GM18519 (cell line): ENCODE data around the gene TRIM69.
A peak's percentile ranks its signal among the peaks of the same experiment; 100 is the strongest.
"Not testable (repeated sequence)": the region's sequence is repeated elsewhere in the genome, so short reads cannot be mapped to it uniquely, and the experiment has no call there.

Source experiments
- ATAC-seq: cut with Tn5 transposase; IDR thresholded peaks from one replicate; pipeline ENCODE4 v1.9.1; 2021; ENCODE audit warnings: mild to moderate bottlenecking, moderate library complexity; ENCODE audit not compliant: unreplicated experiment, low FRiP score

TRIM69 gene

GRCh38 chr15:44736181-44736765 is at the start of gene TRIM69:
Gene TRIM69 (plus strand): TSS chr15:44736528. CDS start chr15:44736705, 177 bp downstream.
- no peak for ATAC-seq

GRCh38 chr15:44689318-44689717 is 47.0 kb upstream of the TRIM69 start:
- not testable (repeated sequence) for ATAC-seq

- not testable (repeated sequence) for ATAC-seq
Observed at GRCh38 chr15:44690245-44690644, 46.1 kb upstream of the TRIM69 start.

- no peak for ATAC-seq
Observed at GRCh38 chr15:44692659-44693058, 43.7 kb upstream of the TRIM69 start.

GRCh38 chr15:44694416-44694815 is 41.9 kb upstream of the TRIM69 start:
- no peak for ATAC-seq

- ATAC-seq = no peak
Observed at GRCh38 chr15:44695294-44695693, 41.0 kb upstream of the TRIM69 start.

- ATAC-seq = no peak
Observed at GRCh38 chr15:44697014-44697413, 39.3 kb upstream of the TRIM69 start.

GRCh38 chr15:44698641-44699040 is 37.7 kb upstream of the TRIM69 start:
- ATAC-seq = no peak

- ATAC-seq = not testable (repeated sequence)
Observed at GRCh38 chr15:44700676-44701075, 35.7 kb upstream of the TRIM69 start.

- no peak for ATAC-seq
Observed at GRCh38 chr15:44705986-44706385, 30.3 kb upstream of the TRIM69 start.

- ATAC-seq = no peak
Observed at GRCh38 chr15:44706401-44706800, 29.9 kb upstream of the TRIM69 start.

GRCh38 chr15:44706946-44707636 is 29.2 kb upstream of the TRIM69 start:
- ATAC-seq = no peak

- ATAC-seq = no peak
Observed at GRCh38 chr15:44710236-44711095, 25.9 kb upstream of the TRIM69 start.

GRCh38 chr15:44711096-44711742 is 25.1 kb upstream of the TRIM69 start, which contains the start of the genes B2M and PATL2:
Gene B2M (plus strand): TSS chr15:44711517. CDS start chr15:44711547, 30 bp downstream.
Gene PATL2 (minus strand): TSS chr15:44711323. CDS start chr15:44676490, 34,833 bp downstream.
- peak; percentile 87 for ATAC-seq

GRCh38 chr15:44711743-44712345 is 24.5 kb upstream of the TRIM69 start:
- no peak for ATAC-seq

- ATAC-seq = no peak
Observed at GRCh38 chr15:44712346-44713005, 23.9 kb upstream of the TRIM69 start.

- ATAC-seq = no peak
Observed at GRCh38 chr15:44713006-44713966, 23.0 kb upstream of the TRIM69 start.

GRCh38 chr15:44715142-44715796 is 21.1 kb upstream of the TRIM69 start:
- no peak for ATAC-seq
